ENCODE results near the gene COL20A1. TPM values are rescaled to one million over a fixed set of nuclear protein-coding genes. Genes with fewer than 3 reads are reported as not detected.

COL20A1 gene
- total RNA-seq, 1 experiment from 2014 or later: not detected

GRCh38 chr20:63319164-63320040 is 26.4 kb downstream of the COL20A1 start:
- DNase-seq (ENCODE audit: low spot score): no peak

GRCh38 chr20:63320041-63320511 is 27.1 kb downstream of the COL20A1 start:
- DNase-seq (ENCODE audit: low spot score): no peak

- no peak for DNase-seq (ENCODE audit: low spot score)
Measured at GRCh38 chr20:63320616-63321147, 27.7 kb downstream of the COL20A1 start.

- peak; percentile 38 for DNase-seq (ENCODE audit: low spot score)
Measured at GRCh38 chr20:63321148-63321831, 28.3 kb downstream of the COL20A1 start.

- DNase-seq (ENCODE audit: low spot score): no peak
Measured at GRCh38 chr20:63322146-63322932, 29.4 kb downstream of the COL20A1 start.

- no peak for DNase-seq (ENCODE audit: low spot score)
Measured at GRCh38 chr20:63322933-63323273, 29.9 kb downstream of the COL20A1 start.

- no peak for DNase-seq (ENCODE audit: low spot score)
Measured at GRCh38 chr20:63323357-63323981, 30.5 kb downstream of the COL20A1 start.

- DNase-seq (ENCODE audit: low spot score): no peak
Measured at GRCh38 chr20:63325021-63325471, 32.1 kb downstream of the COL20A1 start.

- DNase-seq (ENCODE audit: low spot score): no peak
Measured at GRCh38 chr20:63325554-63326313, 32.7 kb downstream of the COL20A1 start.

GRCh38 chr20:63326314-63327230 is 33.6 kb downstream of the COL20A1 start:
- no peak for DNase-seq (ENCODE audit: low spot score)

- no peak for DNase-seq (ENCODE audit: low spot score)
Measured at GRCh38 chr20:63327231-63327745, 34.3 kb downstream of the COL20A1 start.

GRCh38 chr20:63328026-63328700 is 35.2 kb downstream of the COL20A1 start:
- DNase-seq (ENCODE audit: low spot score): no peak

- DNase-seq (ENCODE audit: low spot score): no peak
Measured at GRCh38 chr20:63328718-63329275, 35.8 kb downstream of the COL20A1 start.

- no peak for DNase-seq (ENCODE audit: low spot score)
Measured at GRCh38 chr20:63329331-63330083, 36.5 kb downstream of the COL20A1 start.

- DNase-seq (ENCODE audit: low spot score): no peak
Measured at GRCh38 chr20:63330084-63330760, 37.2 kb downstream of the COL20A1 start.

- no peak for DNase-seq (ENCODE audit: low spot score)
Measured at GRCh38 chr20:63330940-63331339, 38.0 kb downstream of the COL20A1 start.

Measured in A172 (cell line).